GM21423 (cell line): ENCODE measurements around the gene ZNF224.

Source experiments
- ATAC-seq: cut with Tn5 transposase; IDR thresholded peaks from one replicate; pipeline ENCODE4 v1.9.1; 2021; ENCODE audit warnings: mild to moderate bottlenecking, moderate library complexity; ENCODE audit not compliant: unreplicated experiment

Gene ZNF224

GRCh38 chr19:44093931-44094765, at the start of gene ZNF224:
TSS of gene ZNF224 (plus strand) at chr19:44094361. CDS start at chr19:44097874, 3,513 bp downstream.
- ATAC-seq = peak; percentile 92

- ATAC-seq = no peak
These were observed 43.2 kb upstream of the ZNF224 start for GRCh38 chr19:44050740-44051649.

DNA sequence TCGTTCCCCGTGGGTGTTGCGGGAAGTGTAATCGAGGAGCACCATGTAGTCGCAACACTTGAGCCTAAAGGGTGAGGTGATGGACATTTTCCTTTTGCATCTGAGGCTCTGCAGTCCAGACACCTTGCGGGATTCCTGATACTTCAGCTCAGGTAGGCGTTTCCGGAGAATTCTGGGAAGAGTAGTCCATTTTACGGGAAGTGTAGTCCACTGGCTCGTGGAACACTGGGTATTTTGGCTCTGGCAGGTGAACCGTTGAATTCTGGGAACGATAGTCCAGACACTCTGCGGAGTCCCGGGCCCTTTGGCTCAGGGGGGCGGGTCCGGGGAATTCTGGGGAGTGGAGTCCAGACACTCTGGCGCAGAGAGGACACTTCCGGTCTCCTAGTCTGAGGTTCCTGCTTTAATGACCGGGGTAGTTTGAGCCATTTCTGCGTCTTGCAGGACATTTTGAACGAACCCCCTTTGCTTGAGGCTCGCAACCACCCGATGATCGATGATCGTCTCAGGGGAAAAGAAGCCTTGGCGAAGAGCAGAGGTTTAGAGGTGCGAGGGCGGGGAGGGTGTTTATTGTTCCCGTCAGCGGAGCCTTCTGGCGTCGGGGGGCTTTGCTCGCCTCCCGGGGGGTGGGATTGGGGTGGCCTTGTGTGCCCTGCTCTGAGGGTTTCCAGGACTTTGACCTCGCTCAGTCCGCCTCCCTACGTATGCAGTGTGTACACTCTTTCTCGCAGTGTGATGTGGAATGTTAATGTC, 42.3 kb upstream of the ZNF224 start, which contains the start of gene ZNF223:
TSS of gene ZNF223 (plus strand) at position 387 of the 753 bp plus-strand sequence. CDS start 3,141 bp downstream, outside the sequence.
- ATAC-seq = peak; percentile 91

- ATAC-seq = no peak
These were observed 38.3 kb upstream of the ZNF224 start for GRCh38 chr19:44055870-44056269.

- no peak for ATAC-seq
These were observed 34.9 kb upstream of the ZNF224 start for GRCh38 chr19:44059229-44059628.

GRCh38 chr19:44061038-44061437, 33.1 kb upstream of the ZNF224 start:
- no peak for ATAC-seq

DNA sequence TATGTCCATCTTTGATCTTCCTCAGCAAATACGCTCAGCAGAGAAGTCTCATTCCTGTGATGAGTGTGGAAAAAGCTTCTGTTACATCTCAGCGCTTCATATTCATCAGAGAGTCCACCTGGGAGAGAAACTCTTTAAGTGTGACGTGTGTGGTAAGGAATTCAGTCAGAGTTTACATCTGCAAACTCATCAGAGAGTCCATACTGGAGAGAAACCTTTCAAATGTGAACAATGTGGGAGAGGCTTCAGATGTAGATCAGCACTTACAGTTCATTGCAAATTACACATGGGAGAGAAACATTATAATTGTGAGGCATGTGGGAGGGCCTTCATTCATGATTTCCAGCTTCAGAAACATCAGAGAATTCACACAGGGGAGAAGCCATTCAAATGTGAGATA, 27.9 kb upstream of the ZNF224 start:
- no peak for ATAC-seq

DNA sequence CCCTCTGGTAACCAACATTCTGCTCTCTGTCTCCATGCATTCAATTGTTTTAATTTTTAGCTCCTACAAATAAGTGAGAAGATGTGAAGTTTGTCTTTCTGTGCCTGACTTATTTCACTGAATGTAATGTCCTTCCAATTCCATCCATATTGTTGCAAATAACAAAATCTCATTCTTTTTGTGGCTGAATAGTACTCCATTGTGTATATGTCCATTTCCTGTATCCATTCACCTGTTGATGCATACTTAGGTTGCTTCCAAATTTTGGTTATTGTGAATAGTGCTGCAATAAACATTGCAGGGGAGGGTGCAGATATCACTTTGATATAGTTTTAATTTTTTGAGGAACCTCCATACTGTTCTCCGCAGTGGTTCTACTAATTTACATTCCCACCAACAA, 24.7 kb upstream of the ZNF224 start:
- ATAC-seq = no peak

GRCh38 chr19:44071824-44072542, 22.2 kb upstream of the ZNF224 start, which contains the start of gene ZNF284:
TSS of gene ZNF284 (plus strand) at chr19:44072159. CDS start at chr19:44076390, 4,231 bp downstream.
- ATAC-seq = peak; percentile 97

DNA sequence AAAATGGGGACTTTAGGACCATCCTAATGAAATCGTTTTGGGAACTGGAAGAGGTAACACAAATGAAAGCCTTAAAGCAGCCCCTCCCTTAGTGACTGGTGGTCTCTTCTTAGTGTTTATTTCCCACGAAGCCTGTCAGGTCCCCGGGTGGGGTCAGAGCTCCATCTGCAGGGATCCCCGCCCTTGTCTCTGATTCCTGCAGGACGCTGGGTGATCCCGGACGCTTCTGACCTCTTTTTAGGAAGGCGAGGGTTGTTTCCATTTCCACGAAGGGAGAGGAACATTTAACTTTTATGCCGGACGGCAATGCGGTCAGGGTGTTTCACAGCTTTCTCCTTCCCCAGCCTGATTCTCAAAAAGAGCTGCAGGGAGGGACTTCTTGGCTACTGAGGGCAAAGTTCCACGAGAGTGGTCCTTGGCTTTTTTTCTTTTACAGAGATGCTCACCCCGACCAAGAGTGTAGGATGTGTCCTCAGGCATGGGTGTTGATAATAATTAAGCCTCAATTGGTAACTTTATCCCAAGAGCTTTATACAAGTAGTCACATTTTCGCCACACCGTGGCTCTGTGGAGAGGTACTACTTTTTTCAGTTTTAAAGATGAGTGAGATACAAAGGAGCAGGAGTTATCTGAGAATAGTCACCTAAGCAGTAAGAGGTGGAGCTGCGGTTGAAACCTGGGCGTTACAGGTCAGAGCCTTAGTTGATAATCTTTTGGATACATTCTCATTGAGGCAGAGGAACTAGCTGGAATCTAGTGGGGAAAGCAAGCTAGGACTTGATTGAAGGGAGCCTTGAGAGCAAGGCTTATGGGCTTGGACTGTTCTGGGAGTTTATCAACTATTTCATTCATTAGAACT, 21.4 kb upstream of the ZNF224 start:
- ATAC-seq = no peak

DNA sequence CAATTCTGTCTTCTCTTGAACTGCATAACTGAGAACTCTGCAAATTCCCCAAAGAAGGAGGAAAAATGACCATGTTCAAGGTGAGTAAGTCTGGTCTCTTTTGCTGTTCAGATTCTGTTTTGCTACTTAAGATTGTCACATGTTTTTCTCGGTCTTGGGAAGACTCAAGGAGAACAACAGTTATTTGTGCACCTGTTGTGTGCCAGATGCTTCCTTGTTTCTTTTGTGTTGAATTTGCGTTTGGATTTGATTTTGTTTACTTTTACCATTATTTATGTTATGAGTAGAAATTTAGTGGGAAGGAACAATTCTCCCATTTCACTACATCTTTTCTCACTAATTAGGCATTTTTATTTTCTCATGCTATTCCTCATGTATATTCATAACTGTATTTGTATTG, 17.8 kb upstream of the ZNF224 start:
- ATAC-seq = no peak

DNA sequence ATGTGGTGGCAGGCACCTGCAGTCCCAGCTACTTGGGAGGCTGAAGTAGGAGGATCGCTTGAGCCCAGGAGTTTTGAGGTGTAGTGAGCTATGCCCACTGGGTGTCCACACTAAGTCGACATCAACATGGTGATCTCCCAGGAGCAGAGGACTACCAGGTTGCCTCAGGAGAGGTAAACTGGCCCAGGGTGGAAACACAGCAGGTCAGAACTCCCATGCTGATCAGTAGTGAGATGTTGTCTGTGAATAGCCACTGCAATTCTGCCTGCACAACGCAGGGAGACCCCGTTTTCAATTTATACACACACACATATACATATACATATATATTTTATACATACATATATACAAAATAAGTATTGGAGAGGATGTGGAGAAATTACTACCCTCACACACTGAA, 2.1 kb upstream of the ZNF224 start:
- ATAC-seq = no peak

DNA sequence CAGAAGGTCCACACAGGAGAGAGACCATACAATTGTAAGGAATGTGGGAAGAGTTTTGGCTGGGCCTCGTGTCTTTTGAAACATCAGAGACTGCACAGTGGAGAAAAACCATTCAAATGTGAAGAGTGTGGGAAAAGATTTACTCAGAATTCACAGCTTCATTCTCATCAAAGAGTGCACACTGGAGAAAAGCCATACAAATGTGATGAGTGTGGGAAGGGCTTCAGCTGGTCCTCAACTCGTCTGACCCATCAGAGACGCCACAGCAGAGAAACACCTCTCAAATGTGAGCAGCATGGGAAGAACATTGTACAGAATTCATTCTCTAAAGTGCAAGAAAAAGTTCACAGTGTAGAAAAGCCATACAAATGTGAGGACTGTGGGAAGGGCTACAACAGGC, 13.6 kb downstream of the ZNF224 start:
- no peak for ATAC-seq

DNA sequence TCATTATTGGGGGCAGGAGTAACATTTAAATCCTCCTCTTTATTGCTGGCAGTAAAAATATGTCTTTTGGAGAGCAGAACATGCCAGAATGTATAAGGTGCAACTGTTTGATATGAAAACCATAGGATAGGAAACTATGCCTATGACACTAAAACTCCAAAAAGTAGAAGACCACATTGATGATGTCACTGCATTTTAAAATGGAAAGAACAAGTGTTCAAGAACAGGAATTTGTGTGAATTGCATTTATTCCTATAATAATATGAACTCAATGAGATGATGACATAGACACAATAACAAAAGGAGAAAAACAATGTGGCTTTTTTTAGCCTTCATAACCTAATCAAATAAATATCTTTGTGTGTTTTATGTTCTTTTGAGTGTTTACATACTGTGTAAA, 15.3 kb downstream of the ZNF224 start:
- no peak for ATAC-seq

DNA sequence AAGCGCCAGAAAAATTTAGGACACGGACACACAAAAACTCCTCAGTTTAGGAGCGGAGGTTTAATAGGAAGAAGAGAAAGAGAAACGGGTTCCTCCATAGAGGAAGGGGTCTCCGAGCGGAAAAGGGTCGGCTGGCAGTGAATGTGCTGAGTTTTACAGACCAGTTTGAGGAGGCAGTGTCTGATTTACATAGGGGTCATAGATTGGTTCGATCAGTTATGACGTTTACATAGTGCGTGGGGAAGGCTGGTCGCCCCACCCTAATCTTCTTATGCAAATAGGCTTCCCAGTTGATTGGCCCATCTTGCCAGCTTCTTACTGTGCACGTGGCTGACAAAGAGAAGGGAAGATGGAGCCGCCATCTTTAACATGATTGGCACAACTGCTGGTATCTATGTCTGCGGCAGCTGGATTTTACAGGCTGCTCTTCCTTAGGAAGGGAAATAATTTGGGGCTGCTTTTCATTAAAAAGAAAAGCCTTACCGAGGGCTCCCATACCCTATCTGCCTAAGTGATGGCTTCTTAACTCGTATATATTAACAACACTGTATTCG, 17.8 kb downstream of the ZNF224 start:
- ATAC-seq = no peak

DNA sequence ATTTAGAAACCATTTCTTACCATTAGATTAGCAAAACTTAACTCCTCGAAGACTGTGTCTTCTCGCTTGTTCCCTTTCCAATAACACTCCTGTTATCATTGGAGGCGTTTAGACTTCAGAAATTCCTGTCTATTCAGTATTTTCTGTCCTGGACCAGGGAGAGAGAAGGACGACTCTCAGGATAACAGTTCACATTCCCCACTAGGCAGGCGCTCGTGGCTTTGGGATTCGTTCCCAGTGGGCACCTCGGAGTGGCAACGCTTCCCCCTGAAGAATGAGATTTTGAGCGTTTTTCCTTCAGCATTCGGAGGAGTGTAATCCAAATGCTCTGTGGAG, 18.6 kb downstream of the ZNF224 start:
- ATAC-seq = peak; percentile 12

DNA sequence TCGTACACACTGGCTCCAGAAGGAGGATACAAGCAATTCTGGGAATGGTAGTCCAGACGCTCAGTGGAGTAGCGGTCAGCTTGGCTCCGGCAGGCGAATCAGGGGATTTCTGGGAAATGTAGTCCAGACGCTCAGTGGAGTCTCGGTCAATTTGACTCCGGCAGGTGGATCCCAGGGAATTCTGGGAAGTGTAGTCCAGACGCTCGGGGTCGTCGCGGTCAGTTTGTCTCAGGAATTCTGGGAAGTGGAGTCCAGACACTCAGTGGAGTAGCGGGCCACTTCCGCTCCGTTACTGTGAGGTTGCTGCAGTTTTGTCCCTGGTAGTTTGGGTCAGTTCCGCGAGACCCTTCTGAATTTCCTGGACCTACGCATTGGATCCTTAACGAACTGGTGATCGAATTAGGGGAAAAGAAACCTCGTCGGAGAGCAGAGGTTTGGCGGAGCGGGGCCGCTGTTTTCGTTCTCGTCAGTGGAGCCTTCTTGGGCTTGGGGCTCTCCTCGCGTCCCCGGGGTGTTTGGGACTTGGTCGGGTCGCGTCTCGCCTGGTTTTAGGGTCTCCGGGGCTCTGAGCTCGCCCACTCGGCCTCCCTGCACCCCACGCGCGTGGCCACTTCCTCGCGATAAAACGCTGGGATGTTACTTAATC, 19.1 kb downstream of the ZNF224 start, which contains the start of gene ZNF225:
TSS of gene ZNF225 (plus strand) at position 262 of the 646 bp plus-strand sequence. CDS start 2,429 bp downstream, outside the sequence.
- ATAC-seq = peak; percentile 88

GRCh38 chr19:44113784-44114390, 19.7 kb downstream of the ZNF224 start:
- peak; percentile 6 for ATAC-seq
